ENCODE data around the gene MGMT.

MGMT gene

DNA sequence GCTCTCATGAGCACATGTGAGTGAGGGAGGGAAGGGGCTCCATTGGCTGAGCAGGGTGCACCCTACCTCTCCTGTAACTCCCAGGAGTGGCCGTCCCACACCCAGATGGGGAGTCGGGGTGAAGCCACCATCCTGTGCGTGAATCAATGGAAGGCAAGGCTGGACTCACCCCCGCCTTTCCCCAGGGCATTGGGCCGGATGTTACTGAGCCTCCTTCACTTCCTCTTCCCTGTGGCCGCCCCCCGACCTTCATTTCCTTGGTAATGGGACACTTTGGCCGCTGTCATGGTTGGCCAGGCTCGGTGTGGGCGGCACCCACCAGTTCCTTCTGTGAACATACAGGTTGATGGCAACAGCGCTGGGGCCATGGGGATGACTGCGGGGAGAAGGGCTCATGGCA is 209.0 kb downstream of the MGMT start:
- DNase-seq (ENCODE audit: low read depth, low spot score) = no peak
- H3K4me3 ChIP-seq (ENCODE audit: low read depth, low read length) = no peak overlapping the region
- in situ Hi-C loops (cut with HindIII; ENCODE audit: low sequenced_read_pairs) = no loop called here
- TF ChIP-seq, protein P1, sequence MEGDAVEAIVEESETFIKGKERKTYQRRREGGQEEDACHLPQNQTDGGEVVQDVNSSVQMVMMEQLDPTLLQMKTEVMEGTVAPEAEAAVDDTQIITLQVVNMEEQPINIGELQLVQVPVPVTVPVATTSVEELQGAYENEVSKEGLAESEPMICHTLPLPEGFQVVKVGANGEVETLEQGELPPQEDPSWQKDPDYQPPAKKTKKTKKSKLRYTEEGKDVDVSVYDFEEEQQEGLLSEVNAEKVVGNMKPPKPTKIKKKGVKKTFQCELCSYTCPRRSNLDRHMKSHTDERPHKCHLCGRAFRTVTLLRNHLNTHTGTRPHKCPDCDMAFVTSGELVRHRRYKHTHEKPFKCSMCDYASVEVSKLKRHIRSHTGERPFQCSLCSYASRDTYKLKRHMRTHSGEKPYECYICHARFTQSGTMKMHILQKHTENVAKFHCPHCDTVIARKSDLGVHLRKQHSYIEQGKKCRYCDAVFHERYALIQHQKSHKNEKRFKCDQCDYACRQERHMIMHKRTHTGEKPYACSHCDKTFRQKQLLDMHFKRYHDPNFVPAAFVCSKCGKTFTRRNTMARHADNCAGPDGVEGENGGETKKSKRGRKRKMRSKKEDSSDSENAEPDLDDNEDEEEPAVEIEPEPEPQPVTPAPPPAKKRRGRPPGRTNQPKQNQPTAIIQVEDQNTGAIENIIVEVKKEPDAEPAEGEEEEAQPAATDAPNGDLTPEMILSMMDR (IDR thresholded peaks at IDR 0.05; ENCODE audit: low read depth, low read length) = no peak

DNA sequence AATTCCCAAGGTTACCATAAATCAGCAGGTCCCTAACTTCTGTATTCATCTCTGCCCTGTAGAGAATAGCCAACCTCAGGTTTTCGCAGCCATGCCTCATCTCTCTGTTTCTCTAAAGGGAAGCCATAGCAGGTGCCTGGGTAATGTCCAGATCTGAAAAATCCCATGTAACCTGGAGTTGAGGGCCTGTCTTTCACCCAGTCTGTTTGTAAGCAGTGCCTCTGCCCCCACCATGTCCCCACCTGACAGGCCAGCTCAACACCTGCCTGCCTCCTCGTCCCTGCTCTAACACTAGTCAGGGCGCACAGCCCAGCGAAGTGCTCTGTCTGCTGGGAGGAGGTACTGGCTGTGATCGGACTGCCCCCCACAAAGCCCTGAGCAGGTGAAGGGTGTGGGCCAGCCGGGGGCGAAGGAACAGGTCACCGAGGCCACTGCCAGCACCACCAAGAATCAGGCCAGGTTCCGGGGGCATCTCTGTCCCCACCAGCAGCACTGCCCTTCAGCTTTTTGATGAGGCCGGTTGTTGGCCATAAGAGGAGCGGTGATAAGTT is 210.4 kb downstream of the MGMT start:
- TF ChIP-seq, protein P1 (IDR thresholded peaks at IDR 0.05; ENCODE audit: low read depth, low read length) = no peak
- H3K4me3 ChIP-seq (ENCODE audit: low read depth, low read length) = no peak overlapping the region
- in situ Hi-C loops (cut with HindIII; ENCODE audit: low sequenced_read_pairs) = no loop called here
- no peak for DNase-seq (ENCODE audit: low read depth, low spot score)

DNA sequence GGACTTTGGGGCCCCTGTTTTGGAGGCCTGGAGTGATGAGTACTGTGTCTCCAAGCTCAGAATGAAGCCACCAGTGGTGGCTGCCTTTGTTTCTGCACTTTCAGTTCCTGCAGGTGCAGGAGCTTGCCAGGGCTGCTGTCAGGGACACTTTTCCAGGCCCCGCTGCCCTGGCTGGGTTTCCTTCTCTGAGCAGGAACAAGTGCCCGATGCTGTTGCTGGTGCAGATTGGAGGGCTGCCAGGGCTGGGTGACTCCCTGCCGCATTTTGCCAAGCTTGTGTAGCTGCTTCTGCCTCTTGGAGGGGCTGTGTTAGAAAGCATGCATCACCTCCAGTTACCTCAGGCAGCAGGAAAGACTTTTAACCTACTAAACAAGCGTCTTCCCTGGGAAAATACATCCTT is 211.1 kb downstream of the MGMT start:
- no peak for DNase-seq (ENCODE audit: low read depth, low spot score)
- TF ChIP-seq, protein P1 (IDR thresholded peaks at IDR 0.05; ENCODE audit: low read depth, low read length) = no peak
- in situ Hi-C loops (cut with HindIII; ENCODE audit: low sequenced_read_pairs) = no loop called here
- no peak overlapping the region for H3K4me3 ChIP-seq (ENCODE audit: low read depth, low read length)

DNA sequence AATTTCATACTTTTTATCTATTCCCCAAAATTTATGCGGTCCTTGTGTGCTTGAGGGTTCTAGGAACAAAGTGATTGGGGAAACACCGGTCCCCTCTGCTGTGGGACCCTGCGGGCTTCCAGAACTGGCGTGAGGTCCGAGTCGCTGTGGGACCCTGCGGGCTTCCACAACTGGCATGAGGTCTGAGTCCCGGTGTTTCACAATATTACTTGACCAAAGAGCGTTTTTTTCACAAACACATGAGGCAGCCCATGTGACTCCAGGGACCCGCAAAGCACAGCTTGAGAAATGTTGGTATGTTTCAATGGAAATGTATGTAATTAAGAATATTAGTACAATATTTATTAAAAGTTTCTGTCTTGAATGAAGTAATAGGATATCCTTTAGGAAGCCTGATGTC is 212.2 kb downstream of the MGMT start:
- TF ChIP-seq, protein P1 (IDR thresholded peaks at IDR 0.05; ENCODE audit: low read depth, low read length) = no peak
- DNase-seq (ENCODE audit: low read depth, low spot score) = no peak
- no peak overlapping the region for H3K4me3 ChIP-seq (ENCODE audit: low read depth, low read length)
- in situ Hi-C loops (cut with HindIII; ENCODE audit: low sequenced_read_pairs) = no loop called here

DNA sequence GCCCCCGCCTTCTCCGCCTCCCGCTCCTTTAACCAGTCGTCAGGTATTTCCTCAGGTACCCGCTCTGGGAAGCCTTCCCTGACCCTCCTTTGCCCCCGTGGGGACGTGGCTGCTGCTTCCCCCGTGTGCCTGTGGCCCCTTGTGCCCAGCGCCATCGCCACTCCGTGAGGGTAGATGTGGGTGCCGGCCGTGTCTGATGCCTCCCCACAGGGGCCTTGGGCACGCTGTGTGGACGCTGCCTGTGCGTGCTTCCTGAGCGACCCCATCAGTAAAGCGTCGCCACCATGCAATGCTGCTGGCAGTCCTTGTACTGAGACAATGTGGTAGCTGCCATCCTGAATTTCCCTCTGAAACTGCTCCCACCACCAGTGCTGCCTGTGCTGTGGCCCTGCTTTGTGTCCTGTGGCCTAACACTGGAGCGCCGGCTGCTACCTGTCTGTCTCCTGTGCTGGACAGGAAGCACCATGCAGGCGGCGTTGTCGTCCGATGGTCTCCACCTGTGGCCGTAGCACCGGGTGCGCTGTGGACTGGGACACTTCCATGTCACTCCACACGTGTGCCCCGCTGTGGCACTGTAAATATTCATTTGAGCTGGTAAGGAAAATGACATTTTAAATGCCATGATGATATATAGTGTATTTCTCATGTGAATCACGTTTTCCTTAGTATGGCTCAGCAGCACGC is 213.8 kb downstream of the MGMT start:
- H3K4me3 ChIP-seq (ENCODE audit: low read depth, low read length) = no peak overlapping the region
- in situ Hi-C loops (cut with HindIII; ENCODE audit: low sequenced_read_pairs) = no loop called here
- DNase-seq (ENCODE audit: low read depth, low spot score) = no peak
- TF ChIP-seq, protein P1 (IDR thresholded peaks at IDR 0.05; ENCODE audit: low read depth, low read length) = no peak

DNA sequence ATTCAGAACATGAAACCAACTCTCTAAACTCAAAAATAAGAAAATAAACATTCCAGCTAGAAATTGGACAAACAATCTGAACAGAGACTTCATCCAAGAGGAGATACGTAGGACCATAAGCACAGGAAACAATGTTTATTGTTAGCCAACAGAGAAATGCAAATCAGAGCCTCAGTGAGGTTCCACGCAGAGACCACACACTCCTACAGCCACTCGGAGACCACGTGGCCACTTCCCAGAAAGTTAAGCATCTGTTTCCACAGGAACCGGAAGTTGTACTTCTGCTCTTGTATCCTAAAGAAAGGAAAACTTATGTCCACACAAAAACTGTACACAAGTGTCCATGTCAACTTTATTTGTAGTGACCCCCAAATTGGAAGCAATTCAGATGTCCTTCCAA is 214.8 kb downstream of the MGMT start:
- H3K4me3 ChIP-seq (ENCODE audit: low read depth, low read length) = no peak overlapping the region
- TF ChIP-seq, protein P1 (IDR thresholded peaks at IDR 0.05; ENCODE audit: low read depth, low read length) = no peak
- no peak for DNase-seq (ENCODE audit: low read depth, low spot score)
- in situ Hi-C loops (cut with HindIII; ENCODE audit: low sequenced_read_pairs) = no loop called here

Measured in astrocyte of the spinal cord (primary cell).